HepG2 (cell line): ENCODE measurements around the gene SRSF3.

Experiments used
- ESRRA ChIP-seq: sonication (generic); formaldehyde crosslinking; IDR thresholded peaks from 2 replicates; pipeline ENCODE4 v1.5.1; 2020; ENCODE audit warnings: mild to moderate bottlenecking, low read depth, missing genetic modification reagents
- EZH2 ChIP-seq: conservative IDR thresholded peaks from 2 replicates; pipeline ENCODE4 v1.6.1; 2012; ENCODE audit warnings: mild to moderate bottlenecking, low read depth, low read length, moderate library complexity
- HCFC1 ChIP-seq: fragments of 150-350 bp; IDR thresholded peaks from 2 replicates; pipeline ENCODE4 v1.6.1; 2014; ENCODE audit warnings: low read depth, low read length
- LRRFIP1 ChIP-seq: sonication (generic); formaldehyde crosslinking; conservative IDR thresholded peaks from 2 replicates; pipeline ENCODE4 v1.4.0; 2020; ENCODE audit warnings: missing genetic modification reagents
- TCF12 ChIP-seq, 2 experiments: fragments of 450-650 bp in 1 of 2; sonication (generic) in 1 of 2; formaldehyde crosslinking in 1 of 2; IDR thresholded peaks; 2 replicates each; pipeline versions ENCODE4 v1.6.1 to v1.8.0; 2017 to 2022; ENCODE audit warnings: antibody characterized with exemption in 1 of 2, mild to moderate bottlenecking in 1 of 2, missing genetic modification reagents in 1 of 2, moderate library complexity in 1 of 2

GRCh38 chr6:36609582-36609981 is 15.4 kb downstream of the SRSF3 start:
- TF ChIP-seq EZH2: no peak
- TF ChIP-seq HCFC1: no peak
- no peak for TF ChIP-seq TCF12 (IDR thresholded peaks at IDR 0.05)
- TF ChIP-seq TCF12 (CRISPR knock-in tag; IDR thresholded peaks at IDR 0.05): no peak
- TF ChIP-seq LRRFIP1 (CRISPR knock-in tag): no peak
- TF ChIP-seq ESRRA (CRISPR knock-in tag): 0 out of 2 replicates have a peak, but pooled peaks have one; percentile 20
